ENCODE measurements around the gene ANK2.
"Not testable (repeated sequence)": the region's sequence is repeated elsewhere in the genome, so short reads cannot be mapped to it uniquely, and the experiment has no call there.

Gene ANK2

GRCh38 chr4:113221990-113222389 is 172.5 kb downstream of the ANK2 start:
- DNase-seq = peak; percentile 74

GRCh38 chr4:113222471-113222870 is 173.0 kb downstream of the ANK2 start:
- DNase-seq = peak; percentile 76

- peak; percentile 23 for DNase-seq
Observed at GRCh38 chr4:113223001-113223400, 173.5 kb downstream of the ANK2 start.

- peak; percentile 52 for DNase-seq
Observed at GRCh38 chr4:113232194-113232593, 182.7 kb downstream of the ANK2 start.

GRCh38 chr4:113236916-113237315 is 187.5 kb downstream of the ANK2 start:
- DNase-seq = no peak

DNA sequence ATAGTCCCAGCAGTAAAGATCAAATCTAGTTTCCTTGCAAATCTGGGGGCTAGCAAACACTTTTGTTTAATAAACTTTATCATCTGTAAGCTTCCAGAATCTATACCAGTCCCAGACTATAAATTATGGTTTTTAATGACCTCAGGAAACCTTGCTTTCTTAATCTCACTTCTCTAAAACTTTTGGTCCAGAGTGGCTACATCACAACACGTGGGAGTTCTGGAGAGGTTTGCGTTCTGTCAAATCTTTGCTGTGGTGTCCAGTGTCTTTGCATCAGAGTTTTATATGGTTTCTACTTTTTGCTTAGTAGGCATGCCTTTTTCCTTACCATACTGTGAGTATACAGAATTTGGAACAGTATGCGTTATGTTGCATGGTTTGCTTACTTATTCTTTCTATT is 193.9 kb downstream of the ANK2 start:
- no peak for DNase-seq

DNA sequence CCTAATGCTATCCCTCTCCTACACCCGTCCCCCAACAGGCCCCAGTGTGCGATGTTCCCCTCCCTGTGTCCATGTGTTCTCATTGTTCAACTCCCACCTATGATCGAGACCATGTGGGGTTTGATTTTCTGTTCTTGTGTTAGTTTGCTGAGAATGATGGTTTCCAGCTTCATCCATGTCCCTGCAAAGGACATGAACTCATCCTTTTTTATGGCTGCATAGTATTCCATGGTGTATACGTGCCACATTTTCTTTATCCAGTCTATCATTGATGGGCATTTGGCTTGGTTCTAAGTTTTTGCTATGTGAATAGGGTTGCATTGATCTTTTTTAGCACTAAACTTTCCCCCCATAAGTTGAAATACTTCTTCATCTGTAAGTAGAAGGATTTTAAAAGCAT is 195.3 kb downstream of the ANK2 start:
- DNase-seq = not testable (repeated sequence)

GRCh38 chr4:113248320-113248719 is 198.9 kb downstream of the ANK2 start:
- peak; percentile 19 for DNase-seq

DNA sequence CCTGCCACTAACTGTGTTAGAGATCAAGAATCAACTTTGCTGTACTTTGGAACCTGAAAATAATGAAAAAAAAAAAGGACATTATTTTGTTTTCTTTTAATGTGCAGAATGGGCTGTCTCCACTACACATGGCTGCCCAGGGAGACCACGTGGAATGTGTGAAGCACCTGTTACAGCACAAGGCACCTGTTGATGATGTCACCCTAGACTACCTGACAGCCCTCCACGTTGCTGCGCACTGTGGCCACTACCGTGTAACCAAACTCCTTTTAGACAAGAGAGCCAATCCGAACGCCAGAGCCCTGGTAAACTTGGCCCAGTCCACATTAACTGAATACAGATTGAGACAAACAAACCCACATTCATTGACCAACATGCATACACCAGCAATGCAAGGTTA is 206.2 kb downstream of the ANK2 start:
- no peak for DNase-seq

GRCh38 chr4:113256946-113257345 is 207.5 kb downstream of the ANK2 start:
- DNase-seq = peak; percentile 12

DNA sequence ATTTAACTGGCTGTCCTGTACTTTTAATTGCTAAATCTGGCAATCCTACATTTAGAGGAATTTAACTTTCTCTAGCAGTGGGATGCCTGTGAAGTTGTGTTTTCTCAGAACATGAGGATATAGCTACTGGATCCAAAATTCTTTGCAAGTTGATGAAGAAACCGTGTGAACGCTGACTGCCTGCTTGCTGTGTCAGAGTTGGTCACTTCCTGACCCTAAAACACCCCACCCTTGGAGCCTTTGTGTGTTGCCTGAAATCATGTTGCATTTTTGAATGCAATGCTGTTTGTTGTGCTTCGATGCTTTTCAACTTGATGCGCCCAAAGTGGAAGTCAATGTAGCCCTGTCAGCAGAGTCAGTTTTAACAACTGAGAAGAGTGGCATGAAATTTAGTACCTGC is 211.2 kb downstream of the ANK2 start:
- no peak for DNase-seq

- no peak for DNase-seq
Observed at GRCh38 chr4:113263274-113263673, 213.8 kb downstream of the ANK2 start.

DNA sequence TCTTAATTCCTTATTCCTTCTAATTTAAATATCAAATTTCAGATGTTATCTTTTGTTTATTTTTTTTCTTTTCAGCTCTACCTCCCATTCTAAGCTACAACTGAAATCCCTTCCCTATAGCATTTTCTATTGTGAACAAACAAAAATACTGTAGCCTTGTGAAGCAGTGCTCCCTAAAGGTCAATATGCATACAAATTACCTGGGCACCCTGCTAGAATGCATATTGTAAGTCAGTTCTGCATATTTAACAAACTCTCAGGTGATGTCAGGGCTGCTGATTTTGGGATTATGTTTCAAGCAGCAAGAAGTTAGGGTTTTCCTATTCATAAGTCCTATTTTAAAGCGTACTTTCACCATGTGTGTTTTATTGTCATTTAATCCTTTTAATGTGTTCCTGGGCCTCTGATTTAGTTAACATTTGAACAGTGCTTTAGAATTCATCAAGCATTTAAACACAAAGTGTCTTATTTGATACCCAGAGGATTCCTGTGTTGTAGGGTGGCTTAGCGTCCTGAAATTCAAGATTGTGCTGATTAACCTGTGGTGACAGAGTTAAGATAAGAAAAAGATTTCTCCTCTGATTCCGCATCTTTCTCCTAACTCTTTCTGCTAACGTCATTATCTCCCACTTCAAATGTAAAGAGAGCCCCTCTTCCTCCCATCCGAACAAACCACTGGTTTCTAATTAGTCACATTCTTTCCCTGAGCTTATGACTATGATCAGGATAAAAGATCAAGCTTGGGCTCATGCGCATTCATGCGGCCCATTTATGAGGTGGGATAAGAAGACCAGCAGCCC is 221.3 kb downstream of the ANK2 start:
- DNase-seq = no peak

DNA sequence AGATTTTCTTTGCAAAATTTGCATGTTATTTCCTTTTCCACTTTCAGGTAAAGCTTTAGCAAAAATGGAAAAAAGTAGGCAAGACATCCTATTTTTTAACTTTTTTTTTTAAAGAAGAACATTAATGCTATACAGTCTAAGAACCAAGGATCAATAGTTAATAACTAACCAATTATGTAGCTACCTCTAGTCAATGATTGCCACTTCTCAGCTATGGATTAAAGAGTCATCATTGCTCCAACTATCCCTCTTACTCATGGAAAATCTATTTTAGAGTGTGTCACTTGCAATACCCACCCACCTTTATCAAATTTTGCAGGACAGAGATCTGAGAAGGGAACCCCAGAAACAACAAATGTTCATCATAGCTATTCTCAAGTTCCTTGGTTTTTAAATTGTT is 223.1 kb downstream of the ANK2 start:
- no peak for DNase-seq

DNA sequence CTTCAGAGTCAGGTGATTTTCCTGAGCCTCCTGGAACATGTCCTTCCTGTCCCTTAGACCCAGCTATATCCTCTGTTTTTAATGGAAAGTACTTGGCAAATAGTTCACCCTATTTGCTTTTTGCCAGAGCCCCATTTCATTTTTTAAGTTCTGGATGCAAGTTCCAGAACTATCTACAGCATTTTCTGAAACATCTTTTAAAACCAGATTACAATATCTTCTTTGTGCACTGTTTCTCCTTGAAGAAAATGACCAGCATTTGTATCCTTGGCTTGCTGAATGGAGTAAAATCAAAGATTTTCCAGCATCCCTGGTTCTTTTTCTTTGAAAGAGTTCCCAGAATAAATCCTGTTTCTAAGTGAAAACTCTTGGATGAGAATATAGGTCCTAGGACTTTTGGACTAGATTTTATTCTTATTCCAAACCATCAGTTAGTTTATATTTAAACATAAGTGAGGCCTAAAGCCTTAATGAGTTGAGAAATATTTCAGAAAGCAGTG is 224.3 kb downstream of the ANK2 start:
- DNase-seq = no peak

DNA sequence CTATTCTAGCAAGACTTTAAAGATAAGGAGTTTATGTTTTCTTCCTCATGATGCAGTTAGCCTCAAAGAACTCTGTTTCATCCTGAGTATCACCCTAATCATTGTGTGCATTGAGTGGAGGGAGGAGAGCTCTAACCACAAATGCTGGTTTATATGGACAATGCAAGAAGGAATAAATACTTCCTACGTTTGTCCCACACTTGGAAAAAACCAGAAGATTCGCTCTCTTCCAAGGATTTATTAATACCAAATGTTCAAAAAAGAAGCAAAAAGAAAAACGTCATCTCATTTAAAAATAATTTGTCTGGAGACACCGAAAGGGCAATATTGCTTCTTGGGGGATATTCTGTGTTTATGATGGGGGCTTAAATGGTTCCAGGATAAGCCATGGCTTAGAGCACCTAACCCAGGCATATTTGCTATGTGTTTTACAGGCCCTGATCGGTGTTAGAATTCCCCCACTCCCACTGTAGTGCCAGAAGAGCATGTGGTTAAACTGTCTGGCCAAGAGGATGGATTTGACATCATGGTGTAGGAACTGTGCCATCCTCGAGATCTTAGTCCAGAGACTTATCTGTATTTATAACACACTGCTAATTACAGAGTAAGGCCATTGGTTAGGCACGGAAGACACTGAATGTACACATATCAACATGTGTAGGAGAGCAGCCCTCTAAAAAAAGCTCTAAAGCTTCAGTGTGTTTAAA is 227.2 kb downstream of the ANK2 start:
- DNase-seq = no peak

DNA sequence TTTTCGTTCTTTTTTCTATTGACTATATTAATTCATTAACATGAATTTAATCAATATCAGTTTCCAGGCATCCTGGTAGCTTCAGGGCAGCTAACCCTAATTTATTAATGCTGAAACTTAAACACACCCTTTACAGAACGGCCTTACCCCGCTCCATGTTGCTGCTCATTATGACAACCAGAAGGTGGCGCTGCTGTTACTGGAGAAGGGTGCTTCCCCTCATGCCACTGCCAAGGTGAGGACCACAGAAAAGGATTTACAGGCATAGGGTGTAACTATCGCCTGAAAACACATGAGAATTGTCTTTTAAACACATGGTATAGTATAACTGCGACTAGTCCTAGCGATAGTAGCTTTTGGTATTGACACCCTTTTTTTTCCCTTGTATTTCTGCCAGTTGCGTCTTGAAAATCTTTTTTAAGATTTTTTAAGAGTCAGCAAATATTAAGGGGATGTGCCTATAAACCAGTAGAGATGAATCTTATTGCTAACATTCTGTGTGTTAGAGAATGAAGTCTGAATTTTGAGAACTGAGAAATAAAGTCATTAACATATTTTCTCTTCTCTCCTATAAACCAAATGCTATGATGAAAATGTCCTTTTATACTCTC is 229.0 kb downstream of the ANK2 start:
- peak; percentile 71 for DNase-seq

DNA sequence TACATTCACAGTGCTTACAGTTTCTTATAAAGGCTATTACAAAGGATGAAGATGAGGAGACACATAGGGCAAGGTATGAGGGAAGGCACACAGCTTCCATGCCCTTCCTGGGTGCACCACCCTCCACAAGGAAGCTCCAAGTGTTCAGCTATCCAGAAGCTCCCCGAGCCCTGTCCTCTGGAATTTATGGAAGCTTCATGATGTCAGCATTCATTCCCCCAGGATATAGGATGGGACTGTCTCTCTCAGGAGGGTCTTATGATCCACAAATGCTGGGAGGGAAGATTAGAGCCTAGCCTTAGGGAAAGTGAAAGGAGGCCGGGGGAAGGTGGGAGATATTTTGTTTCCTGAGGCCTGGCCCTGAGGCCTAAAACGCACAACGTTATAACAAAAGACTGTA is 236.0 kb downstream of the ANK2 start:
- no peak for DNase-seq

DNA sequence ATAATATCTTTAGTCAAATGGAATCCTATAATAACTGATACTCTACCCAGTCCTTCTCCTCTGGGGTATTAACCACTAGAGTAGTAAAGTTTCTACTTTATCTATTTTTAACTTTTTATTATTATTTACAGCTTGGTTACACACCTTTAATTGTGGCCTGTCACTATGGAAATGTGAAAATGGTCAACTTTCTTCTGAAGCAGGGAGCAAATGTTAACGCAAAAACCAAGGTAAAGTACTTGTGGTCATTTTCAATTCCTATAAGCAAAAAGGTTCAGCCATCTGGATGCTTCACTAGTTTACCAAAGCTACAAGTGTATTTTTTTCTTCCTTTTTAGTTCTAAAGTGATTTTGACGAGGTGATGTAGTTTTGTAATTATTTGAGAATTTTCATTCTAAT is 238.8 kb downstream of the ANK2 start:
- DNase-seq = no peak

DNA sequence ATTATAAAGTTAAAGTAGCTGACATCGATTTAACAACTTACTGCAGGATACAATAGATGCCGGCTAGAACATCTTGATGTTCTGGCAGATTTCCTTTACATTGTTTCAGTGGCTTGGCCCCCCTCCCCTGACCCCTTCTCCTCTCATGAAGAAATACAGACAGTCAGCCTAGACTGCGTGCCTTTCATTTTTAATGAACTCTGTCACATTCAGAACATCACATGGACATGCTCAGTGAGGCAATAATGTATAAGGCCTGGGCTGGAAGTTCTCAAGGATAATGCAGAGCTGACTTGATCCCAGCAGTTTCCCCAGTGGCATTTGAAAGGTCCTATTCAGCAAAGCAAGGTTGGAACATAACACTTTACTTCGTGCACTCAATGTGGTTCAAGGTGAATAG is 239.2 kb downstream of the ANK2 start:
- DNase-seq = no peak

GRCh38 chr4:113289766-113290165 is 240.3 kb downstream of the ANK2 start:
- DNase-seq = peak; percentile 23

DNA sequence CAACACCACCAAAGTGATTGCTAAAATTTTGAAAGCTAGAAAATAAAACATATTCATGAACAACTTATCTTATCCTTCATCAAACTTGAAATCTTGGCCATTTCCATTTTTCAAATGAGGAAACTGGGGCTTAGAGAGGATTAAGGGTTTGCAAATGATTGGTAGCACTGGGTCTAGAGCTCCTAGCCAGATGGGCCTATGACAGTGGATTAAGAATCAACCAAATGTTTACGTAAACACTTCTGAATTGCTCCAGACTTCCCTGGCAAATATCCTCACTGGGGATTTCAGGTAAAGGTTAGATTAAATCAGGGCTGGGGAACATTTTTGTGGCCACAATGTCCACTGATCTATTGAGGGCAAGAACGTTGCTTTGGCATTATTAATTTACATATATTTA is 241.2 kb downstream of the ANK2 start:
- DNase-seq = no peak

DNA sequence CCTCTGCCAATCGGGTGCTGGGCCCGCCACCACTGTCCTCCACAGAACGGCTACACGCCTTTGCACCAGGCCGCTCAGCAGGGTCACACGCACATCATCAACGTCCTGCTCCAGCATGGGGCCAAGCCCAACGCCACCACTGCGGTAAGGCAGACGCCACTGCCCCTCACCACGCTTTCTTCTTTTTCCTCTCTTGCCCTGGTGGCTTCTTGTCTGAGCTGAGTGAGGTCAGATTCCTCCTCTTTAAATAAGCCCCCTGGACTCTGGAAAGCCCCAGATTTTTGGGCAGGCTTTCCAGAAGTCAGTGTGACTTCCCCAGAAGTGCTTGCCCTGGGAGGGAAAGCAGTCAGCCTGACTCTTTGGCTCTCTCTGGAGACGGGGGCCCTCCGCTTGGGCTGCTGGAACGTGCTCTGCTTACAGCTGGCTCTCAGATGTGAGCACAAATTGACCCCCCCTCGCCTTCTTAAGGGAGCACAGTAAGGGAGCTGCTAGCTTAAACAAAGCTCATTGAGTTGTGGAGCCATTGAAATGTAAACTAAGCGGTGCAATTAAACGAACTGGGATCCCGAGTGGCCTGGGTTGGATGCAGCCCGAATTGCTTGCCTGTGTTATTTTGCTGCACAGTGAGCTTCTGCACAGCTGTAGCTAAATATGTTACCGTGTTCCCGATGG is 243.1 kb downstream of the ANK2 start:
- peak; percentile 2 for DNase-seq
